CD4-positive, alpha-beta T cell treated with Interleukin-21 for 1 hour (primary cell): ENCODE data around the gene PHACTR3.

ENCODE experiments used
- DNase-seq: peaks from one replicate; pipeline ENCODE4 v3.0.0-alpha.2; 2020

The PHACTR3 gene

DNA sequence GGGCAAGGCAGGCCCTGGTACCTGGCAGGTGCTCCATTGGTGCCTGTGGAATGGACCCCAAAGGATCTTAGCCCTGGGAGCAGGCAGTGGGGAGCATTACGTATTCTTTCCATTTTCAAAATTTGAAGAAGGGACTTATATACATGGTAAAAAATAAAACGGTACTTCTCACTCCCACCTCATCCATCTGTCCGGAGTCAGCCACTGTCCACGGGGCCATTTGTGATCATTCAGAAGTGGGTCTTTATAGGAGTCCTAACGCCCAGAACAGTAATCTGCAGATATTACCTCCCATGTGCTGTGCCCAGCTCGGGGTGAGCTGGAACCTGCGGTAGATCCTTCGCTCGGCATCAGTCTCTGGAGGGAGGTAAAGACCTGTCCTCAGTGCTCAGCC lies 218.7 kb downstream of the PHACTR3 start:
- DNase-seq: no peak

DNA sequence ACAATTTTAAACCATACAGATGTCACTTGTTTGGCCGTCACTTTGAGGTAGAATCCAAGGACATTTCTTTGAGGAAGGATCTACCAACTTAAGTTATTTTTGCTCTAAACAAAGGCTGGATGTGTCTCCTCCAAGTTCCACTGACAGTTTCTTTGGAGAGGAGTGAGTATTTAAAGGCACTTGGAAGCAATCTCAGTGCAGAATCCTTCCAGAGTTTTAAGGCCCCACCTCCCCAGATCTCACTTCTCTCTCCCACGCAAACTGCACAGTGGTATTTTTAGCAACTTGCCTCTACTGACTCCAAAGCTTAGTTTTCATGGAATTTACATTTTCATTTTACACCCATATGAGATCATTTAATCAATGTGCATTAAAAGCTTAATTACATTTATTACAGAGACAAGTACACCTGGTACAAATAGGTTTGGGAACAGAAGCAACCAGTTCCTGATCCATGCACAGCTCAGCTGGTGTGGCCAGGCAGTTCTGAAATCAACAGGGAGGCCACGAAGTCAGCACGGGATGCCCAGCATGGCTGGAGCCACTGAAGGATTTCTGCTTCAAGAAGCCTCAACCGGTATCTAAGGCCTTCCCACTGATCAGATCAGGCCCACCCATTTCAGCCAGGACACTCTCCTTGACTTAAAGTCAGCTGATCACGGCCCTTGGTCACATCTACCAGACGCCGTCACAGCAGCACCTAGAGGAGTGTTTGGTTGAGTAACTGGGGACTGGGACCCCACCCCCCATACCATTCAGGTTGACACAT lies 219.3 kb downstream of the PHACTR3 start:
- no peak for DNase-seq

DNA sequence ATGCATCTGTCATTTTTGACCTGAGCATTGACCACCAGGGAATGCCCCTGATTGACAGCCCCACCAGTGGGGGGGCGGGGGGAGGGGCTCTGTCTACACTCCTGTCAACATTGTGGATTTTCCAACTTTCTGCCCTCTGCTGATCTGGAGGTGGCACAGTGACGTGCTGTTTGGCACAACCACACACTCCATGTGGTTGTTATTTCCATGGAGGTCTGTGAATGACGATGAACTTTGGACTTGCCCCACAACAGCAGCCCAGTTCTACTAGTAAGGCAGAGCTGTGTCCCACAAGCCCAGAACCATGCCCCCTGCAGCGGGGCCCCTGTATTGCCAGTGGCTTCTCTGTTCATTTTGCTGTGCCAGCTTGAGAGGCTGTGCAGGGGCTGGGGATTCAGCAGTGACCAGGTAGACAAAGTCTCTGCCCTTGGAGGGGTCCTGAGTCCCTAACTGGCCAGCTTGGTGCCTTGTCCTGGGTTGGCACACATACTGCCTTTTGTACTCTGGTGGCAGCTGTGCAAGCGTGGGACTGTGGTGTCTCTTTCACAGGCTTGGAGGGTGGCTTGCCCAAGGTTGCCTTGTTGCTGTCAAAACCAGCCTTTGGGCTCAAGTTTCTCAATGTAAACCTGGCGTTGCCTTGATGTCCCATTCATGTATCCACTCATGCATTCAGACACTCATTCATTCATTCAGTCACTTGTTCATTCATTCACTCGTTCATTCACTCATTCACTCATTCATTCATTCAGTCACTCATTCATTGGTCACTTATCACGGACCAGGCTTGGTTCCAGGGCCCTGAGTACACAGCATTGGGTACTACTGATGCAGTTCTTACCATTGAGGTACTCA lies 220.6 kb downstream of the PHACTR3 start:
- DNase-seq: no peak

DNA sequence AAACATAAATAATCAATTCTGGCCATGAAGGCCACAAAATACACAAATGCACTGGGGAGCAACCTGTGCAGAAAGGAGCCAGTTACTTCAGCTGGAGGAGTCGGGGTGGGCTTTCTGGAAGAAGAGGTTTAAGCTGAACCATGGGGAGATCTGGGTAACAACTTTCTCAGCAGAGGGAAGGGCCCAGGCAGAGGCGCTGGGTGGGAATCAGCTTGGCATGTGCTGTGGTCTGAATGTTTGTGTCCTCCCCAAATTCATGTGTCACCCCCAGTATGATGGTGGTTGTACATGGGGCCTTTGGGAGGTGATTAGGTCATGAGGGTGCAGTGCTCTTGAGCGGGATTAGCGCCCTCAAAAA lies 221.2 kb downstream of the PHACTR3 start:
- DNase-seq: no peak

DNA sequence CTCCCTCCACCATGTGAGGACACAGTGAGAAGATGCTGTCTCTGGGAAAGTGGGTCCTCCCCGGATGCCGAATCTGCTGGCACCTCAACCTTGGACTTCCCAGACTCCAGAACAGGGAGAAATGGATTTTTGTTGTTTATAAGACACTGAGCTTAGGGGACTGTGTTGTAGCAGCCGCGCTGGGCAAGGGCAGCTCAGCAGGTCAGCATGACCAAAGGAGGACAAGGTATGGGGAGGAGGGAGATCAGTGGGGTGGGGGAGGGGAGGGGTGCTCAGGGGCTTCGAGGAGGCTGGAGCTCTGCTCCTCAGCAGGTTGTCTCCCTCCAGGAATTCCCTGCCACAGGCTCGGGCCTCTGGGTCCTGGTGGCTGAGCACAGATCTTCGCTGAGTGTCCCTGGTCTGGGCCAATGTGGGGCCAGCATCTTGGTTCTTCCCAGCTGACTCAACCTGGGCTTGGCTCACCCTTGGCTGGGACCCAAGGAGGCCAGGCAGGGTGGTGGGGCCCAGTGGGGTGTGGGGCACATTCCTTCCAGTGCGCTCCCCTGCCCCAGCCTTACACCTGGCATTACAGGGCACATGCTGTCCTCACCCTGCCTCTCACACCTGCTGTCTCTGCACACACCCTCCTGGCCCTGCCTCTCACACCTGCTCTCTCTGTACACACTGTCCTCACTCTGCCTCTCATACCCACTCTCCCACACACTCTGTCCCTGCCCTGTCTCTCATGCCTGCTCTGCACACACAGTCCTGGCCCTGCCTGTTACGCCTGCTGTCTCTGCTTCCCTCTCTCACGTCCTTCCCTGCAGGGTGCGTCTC lies 221.8 kb downstream of the PHACTR3 start:
- DNase-seq: no peak

DNA sequence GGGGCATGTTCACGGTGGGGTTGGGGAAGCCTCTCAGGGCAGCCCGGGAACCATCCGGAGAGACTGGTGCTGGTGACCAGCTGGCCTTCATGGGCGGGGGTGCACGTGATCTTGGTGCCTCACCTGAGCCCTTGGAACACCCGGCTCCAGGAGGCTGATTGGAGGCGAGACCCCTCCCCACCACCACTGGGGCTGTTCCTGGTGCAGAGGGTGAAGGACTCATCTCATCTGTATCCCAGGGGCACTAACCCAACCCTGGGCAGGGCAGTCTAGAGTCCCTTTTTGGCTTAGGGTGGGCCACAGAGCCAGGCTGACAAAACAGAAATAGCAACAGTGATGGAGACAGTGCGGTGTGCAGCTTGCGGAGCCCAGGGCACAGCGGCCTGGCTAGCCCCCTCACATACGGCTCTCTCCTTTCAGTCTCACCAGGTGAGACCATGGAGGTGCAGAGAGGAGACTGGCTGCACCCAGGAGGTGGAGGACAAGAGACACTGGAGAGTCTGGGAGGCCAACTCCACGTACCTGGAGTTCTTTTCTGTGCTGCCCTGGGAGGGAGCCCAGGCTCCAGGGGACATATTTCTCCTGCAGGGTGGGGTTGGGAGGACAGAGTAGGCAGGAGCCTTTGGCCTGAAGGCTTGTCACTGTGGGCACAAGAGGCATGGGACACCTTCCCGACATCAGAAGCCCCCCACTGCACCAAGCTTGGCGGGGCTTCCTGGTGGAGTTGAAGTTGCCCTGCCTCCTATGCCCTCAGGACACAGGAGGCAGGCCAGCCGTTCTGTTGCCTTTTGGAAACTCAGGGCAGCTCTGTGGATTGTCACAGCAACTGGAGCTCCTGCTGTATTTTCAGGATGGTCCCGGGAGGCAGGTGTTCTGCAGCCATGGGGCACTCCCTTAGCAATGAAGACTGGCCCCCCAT lies 223.1 kb downstream of the PHACTR3 start:
- DNase-seq: no peak

DNA sequence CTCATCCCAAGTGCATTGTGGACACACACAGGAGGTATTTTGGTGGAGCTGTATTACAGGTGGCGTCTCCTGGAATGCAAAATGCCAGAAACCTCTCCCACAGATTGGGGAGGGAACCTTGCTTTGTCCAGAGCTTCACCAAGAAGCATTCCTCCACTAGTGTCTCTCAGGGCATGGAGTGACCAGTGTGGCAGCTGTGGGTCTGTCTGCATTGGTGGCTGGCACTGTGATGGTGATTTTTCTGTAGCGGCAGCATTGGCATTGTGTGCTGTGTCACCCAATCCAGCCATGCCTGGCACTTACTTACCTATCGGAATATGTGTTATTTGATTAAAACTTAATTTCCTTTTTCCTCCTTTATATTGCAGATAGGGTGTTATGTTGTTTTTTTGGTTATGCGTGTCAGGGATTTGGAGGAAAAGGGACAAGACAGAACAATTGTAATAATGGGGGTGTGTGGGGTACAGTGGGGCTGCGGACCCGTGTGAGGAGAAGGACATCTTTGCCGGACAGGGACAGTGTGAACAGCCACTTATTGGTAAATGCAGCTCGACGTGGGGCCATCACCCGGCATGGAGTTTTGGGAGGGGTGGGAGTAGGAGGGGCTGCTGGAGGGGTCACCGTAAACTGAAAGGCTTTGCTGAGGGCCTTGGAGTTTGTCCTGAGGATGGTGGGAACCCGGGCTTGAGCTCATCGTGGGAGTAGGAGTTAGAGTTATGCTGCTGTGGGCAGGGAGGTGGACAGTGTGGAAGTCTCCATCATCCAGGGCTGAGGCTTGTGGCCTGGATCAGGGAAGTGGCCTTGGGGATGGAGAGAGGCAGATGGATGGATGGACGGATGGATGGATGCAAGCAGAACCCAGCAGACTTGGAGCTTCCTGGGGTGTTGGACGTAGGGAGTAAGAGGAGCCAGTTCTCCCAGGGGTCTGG lies 224.0 kb downstream of the PHACTR3 start:
- DNase-seq: no peak

DNA sequence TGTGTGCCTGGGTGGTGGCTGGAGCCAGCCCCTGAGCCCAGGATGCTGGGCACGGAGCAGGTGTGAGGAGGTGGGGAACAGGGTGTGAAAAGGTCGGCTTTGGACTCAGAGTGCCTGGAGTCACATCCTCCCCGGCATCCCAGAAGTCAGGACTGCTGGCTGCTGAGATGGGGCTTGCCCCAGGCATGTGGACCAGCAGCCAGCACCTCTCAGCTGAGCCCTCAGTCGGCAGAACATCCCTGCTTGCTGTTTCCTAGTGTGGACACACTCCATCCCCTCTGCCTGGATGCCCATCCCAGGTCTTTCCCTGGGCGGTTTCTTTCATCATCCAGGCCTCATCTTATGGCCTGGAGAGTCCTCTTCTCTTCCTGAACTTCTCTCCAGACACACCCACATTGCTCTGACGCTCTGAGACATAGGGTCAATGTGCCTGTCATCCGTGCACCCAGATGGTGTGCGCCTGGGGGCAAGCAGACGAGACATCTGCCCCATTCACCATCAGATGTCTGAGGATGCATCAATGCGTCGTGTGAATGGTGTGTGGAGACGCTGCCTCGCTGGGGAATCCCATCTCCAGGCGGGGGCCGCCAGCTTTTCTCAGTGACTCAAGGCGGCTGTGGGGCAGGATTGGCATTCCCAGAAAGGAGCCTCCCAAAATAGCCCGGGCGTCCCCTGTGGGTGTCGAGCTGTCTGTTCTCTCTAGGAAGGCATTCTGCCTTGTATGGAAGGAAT lies 224.9 kb downstream of the PHACTR3 start:
- DNase-seq: no peak

DNA sequence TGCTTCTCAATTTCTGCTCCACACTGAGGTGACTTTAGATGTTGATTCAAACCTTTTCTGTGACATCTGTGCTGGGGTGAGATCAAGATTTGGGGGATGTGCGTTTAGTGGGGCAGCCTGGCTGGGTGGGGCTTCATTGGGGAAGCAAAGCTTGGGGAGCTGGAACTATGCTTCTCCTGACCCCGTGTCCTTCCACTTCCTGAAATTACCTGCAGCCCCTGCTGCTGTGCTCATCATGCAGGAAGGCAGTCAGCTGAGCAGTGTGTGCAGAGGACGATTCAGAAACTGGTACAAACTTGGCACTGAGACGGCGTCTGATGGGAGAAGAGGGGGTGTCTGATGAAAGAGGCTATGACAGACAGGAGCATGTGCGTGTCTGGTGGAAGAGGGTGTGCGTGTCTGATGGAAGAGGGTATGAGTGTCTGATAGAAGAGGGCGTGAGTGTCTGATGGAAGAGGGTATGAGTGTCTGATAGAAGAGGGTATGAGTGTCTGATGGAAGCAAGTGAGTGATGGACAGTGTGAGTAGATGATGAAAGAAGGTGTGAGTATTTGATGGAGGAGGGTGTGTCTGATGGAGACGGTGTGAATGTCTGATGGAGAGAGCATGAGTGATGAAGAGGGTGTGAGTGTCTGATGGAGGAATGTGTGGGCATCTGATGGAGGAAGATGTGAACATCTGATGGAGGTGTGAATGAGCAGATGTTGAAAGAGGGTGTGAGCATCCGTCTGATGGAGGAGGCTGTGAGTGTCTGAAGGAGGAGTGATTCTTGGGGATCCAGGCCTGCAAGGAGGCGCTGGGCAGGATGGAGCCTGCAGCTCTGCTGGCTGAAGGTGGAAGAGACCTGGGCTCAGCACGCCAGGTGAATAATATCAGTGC lies 225.7 kb downstream of the PHACTR3 start:
- no peak for DNase-seq

DNA sequence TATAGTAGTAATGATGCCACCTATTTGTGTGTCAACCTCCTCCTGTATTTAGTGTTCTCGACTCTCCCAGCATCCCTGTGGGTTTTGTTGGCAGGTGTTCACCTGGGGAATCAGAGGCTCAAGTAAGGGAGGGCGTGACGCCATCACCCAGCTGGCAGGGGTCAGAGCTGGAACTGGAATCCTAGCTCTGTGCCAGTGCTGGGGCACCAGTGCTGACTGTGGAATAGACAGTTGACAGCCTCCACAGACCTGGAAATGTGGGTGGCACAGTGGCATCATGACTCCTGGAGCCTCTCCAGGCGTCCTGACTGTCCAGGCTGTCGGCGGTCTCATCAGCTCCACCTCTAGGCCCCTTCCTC lies 226.3 kb downstream of the PHACTR3 start:
- no peak for DNase-seq

DNA sequence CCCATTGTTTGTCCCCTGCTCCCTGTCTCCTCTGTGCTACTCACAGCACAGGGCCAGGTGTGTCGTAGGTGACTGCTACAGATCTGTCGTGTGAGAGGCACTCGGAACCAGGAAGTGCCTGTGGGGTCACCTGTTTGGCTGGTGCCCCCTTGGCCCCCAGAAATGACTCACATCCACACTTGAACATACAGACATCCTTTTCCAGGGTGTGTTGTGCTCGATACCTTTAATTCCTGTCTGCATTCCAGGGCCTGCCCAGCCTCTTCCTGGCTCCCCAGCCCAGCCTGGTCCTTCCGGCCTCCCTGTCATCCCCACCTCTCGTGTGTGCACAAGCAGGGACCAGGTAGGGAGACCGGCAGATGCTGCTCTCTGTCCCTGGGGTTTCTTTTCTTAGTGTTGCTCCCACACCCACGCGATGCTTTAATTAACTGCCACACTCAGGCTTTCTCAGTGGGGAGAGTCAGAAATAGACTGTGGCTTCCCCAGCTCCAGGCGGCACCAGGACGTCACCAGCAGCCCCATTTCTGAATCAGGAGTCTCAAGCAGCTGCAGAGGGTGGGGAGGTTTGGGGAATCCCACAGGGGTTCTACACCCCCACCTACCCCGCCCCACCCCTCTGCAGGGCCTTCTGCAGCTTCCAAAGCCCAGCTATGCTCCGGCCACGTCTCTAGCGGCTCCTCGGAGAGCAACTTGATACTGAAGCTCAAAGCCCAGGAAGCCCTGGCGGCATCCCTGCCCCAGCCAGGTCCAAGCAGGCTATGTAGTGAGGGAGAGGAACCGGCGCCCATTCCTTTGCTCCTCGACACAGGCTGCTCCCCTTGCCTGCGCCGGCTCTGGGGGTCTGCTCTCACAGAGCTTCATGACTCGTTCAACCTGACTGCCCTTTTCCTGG lies 226.9 kb downstream of the PHACTR3 start:
- DNase-seq: no peak

DNA sequence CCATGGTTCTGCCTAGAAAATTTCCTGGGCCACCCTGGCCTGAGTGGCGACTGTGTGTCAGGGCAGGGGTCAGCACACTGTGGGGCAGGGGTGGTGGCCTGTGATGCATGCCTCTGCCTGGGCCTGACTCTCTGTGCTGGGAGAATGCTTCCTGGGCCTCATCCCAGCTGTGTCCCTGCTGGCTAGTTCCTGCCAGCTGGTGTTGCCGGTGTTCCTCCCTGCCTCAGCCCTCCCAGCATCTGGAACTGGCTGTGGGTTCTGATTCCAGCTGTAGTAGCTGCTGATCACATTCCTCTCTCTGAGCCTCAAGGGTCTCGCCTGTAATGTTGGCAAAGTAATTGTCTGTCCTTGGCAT lies 227.6 kb downstream of the PHACTR3 start:
- DNase-seq: no peak

DNA sequence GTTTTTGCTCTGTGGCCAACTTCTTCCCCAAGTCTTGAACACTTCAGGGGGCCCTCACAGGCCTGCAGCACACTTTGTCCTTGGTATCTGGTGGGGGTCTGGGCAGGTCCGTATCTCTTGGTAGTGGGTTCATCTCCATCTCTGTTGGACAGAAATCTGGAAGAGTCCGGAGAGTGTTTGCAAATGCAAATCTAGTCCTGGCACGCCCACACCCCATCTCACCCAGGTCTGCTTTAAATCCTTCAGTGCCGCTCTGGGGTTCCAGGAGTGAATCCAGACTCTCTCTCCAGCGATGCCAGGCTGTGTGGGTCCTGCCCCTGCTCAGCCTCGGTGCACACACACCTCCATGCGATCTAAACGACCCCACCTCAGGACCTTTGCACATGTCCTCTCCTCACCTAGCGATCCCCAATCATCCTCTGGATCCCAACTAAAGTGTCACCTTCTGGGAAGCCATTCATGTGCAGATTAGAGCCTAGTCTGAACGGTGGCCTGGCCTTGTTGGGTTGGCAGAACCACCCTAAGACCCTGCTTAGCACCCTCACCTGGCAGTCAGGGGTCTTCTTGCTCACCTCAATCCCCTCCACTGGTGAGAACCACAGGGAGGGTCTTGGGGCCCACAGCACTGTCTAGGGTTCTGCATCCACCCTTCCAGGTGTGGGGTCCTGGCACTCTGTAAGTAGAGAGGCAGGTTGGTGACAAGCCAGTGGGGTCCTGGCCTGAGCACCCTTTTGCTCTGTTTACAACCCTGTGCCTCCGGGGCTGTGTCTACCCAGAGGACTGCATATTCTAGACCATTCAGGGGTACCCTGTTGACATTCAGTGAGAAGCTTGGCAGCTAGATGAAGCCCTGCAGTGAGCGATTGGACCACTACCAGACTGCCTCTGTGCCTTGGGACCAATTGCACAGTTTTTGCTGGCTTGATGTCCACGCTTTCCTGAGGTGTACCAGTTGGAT lies 228.3 kb downstream of the PHACTR3 start:
- DNase-seq: no peak

DNA sequence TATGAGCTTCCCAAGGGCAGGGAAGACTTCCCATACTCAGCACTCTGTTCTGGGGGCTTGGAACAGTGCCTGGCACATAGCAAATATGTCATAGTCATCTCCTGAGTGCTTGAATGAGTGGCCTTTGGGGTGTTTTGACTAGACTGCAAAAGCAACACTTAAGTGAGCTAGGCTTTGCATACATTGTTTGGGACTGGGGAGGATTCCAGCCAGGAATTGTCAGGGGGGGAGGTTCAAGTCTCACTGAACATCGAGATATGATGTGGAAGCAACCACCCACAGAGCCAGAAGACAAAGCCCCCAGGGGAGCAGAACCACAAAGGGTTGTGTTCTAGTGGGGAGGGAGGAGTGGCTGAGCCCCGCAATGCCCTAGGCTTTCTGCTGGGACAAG lies 230.7 kb downstream of the PHACTR3 start:
- no peak for DNase-seq

DNA sequence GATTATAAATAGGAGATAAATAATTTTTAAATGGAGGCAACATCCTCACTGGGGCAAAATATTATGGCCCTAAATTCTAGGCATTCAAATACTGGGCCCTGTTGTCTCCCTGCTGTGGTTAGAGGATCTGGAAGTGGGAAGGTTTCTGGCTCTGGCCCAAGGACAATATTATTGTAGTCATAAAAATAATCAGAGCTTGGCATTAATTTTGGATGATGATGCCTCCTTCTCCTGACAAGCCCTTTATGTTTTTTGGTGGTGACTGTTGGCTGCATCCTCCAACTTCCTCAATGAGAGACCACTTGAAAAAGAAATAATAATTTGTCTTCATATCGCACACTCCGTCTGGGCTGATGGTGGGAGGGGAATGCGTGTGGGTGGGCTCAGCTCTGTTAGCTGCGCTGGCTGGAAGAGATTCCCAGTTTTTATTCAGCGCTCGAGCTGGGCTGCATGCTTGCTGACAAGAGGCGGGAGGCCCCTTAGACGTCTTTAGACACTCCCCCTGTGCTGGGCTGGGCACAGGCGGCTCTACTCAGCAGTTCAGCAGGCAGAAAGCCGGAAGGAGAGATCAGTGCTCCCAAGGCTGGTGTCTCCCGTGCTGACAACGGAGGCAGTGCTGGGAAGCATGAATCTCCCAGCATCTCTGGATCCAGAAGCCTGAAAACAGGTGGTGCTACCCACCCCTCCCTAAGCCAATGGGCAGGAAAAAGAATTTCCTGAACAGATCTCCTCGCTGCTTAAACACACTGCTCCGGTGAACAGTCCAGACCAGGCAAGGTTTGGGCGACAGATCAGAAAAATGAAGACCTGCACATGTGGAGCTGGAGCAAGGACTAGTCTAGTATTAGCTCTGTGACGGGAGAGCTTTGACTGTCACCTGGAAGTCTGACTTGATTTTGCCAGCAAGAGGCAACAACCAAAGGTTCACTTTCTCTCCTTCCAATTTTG lies 231.4 kb downstream of the PHACTR3 start:
- DNase-seq: no peak

DNA sequence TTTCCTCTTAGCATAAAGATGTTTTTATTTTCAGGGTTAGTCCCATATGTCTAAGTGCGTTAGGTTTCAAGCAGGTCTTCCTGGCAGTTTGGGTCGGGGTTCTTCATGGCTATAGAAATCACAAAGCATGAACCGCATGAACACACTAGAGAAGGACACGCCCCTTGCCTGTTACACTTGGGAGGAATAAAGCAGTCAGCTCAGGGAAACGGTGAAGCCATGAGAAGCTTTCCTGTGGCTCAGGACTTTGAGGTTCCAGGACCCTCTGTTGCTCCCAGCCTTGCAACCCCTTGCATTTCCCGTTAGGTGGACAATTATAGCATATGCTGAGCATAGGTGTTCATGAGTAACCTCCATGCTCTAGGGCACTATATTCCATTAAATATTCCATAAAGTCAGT lies 232.4 kb downstream of the PHACTR3 start:
- DNase-seq: no peak
